Neural cell (in vitro differentiated cells): Measurements from ENCODE around the gene DNMT3B. TPM values are rescaled to one million over a fixed set of nuclear protein-coding genes. Genes with fewer than 3 reads are reported as not detected.

ENCODE experiments used
- H2AFZ ChIP-seq: fragments of 200-600, 300-800 bp; sonication (generic), shearing (Covaris generic); 2 replicates; pipeline ENCODE4 v1.6.0; 2014; ENCODE audit warnings: low read depth, mild to moderate bottlenecking, antibody characterized with exemption, low read length, moderate library complexity
- H3F3A ChIP-seq: fragments of 200-600 bp; shearing (Covaris generic); 2 replicates; pipeline ENCODE4 v1.6.1; 2016; ENCODE audit warnings: mild to moderate bottlenecking, moderate library complexity, mixed read lengths, antibody characterized with exemption, low read length; ENCODE audit not compliant: insufficient read depth, poor library complexity, severe bottlenecking
- H3K27ac ChIP-seq: fragments of 200-600, 300-800 bp; sonication (generic), shearing (Covaris generic); 2 replicates; pipeline ENCODE4 v1.5.1; 2014; ENCODE audit warnings: mild to moderate bottlenecking, low read length, moderate library complexity
- H3K27me3 ChIP-seq: fragments of 300-800, 200-600 bp; sonication (generic), shearing (Covaris generic); 2 replicates; pipeline ENCODE4 v1.6.0; 2014; ENCODE audit warnings: mild to moderate bottlenecking, low read depth, low read length, moderate library complexity; ENCODE audit not compliant: insufficient read depth
- H3K36me3 ChIP-seq: fragments of 300-800, 200-600 bp; sonication (generic), shearing (Covaris generic); 2 replicates; pipeline ENCODE4 v1.5.1; 2014; ENCODE audit warnings: mild to moderate bottlenecking, antibody characterized with exemption, low read length, moderate library complexity; ENCODE audit not compliant: insufficient read depth
- H3K4me2 ChIP-seq: fragments of 300-800, 200-600 bp; sonication (generic), shearing (Covaris generic); 2 replicates; pipeline ENCODE4 v1.6.0; 2014; ENCODE audit warnings: mild to moderate bottlenecking, low read length
- H3K4me3 ChIP-seq: fragments of 300-800, 200-600 bp; sonication (generic), shearing (Covaris generic); 2 replicates; pipeline ENCODE4 v1.5.1; 2014; ENCODE audit warnings: mild to moderate bottlenecking, low read length, moderate library complexity
- H3K79me2 ChIP-seq: fragments of 200-600 bp; shearing (Covaris generic); replicated peaks from 2 replicates; pipeline ENCODE4 v1.6.0; 2014; ENCODE audit warnings: mild to moderate bottlenecking, low read length, moderate library complexity; ENCODE audit not compliant: insufficient read depth
- H3K9ac ChIP-seq: fragments of 300-800, 200-600 bp; sonication (generic), shearing (Covaris generic); 2 replicates; pipeline ENCODE4 v1.6.1; 2016; ENCODE audit warnings: mild to moderate bottlenecking, low read length, mixed read lengths
- H3K9me2 ChIP-seq: fragments of 200-600 bp; shearing (Covaris generic); 2 replicates; pipeline ENCODE4 v1.6.1; 2016; ENCODE audit warnings: mild to moderate bottlenecking, low read length, mixed read lengths; ENCODE audit not compliant: insufficient read depth
- H3K9me3 ChIP-seq: fragments of 200-600, 300-800 bp; sonication (generic), shearing (Covaris generic); 2 replicates; pipeline ENCODE4 v1.6.1; 2016; ENCODE audit warnings: mild to moderate bottlenecking, mixed run types, low read length, moderate library complexity, mixed read lengths
- H4K20me1 ChIP-seq: fragments of 200-600 bp; shearing (Covaris generic); 2 replicates; pipeline ENCODE4 v1.6.1; 2016; ENCODE audit warnings: mild to moderate bottlenecking, mixed run types; ENCODE audit not compliant: insufficient read depth
- EP300 ChIP-seq: fragments of 450-650 bp; conservative IDR thresholded peaks from 2 replicates; pipeline ENCODE4 v1.6.1; 2014; ENCODE audit warnings: antibody characterized with exemption, mild to moderate bottlenecking, moderate library complexity; ENCODE audit not compliant: poor library complexity, severe bottlenecking
- EZH2 ChIP-seq: fragments of 200-600, 300-800 bp; shearing (Covaris generic), sonication (generic); IDR thresholded peaks from 2 replicates; pipeline ENCODE4 v1.6.1; 2014; ENCODE audit warnings: antibody characterized with exemption, low read length, borderline replicate concordance, mild to moderate bottlenecking; ENCODE audit not compliant: insufficient read depth, poor library complexity, severe bottlenecking
- MXI1 ChIP-seq: fragments of 450-650 bp; conservative IDR thresholded peaks from 2 replicates; pipeline ENCODE4 v1.6.1; 2014; ENCODE audit warnings: antibody characterized with exemption, mild to moderate bottlenecking; ENCODE audit not compliant: poor library complexity, severe bottlenecking
- POLR2AphosphoS5 ChIP-seq: IDR thresholded peaks from 2 replicates; pipeline ENCODE4 v1.6.1; 2012
- RAD21 ChIP-seq: fragments of 450-650 bp; conservative IDR thresholded peaks from 2 replicates; pipeline ENCODE4 v1.6.1; 2014; ENCODE audit warnings: antibody characterized with exemption, mild to moderate bottlenecking, moderate library complexity
- REST ChIP-seq: IDR thresholded peaks from 2 replicates; pipeline ENCODE4 v1.6.1; 2012; ENCODE audit warnings: borderline replicate concordance
- SMC3 ChIP-seq: fragments of 450-650 bp; conservative IDR thresholded peaks from 2 replicates; pipeline ENCODE4 v1.6.1; 2014; ENCODE audit warnings: antibody characterized with exemption, mild to moderate bottlenecking, moderate library complexity; ENCODE audit not compliant: poor library complexity
- TAF1 ChIP-seq: IDR thresholded peaks from 2 replicates; pipeline ENCODE4 v1.6.1; 2012; ENCODE audit warnings: low read depth
- polyA plus RNA-seq: library from polyadenylated mRNA; depleted of rRNA; stranded (reverse); fragments of >200 nt; gene quantifications from 2 replicates; pipeline ENCODE4 v1.2.3, GENCODE V29; 2014
- TF ChIP-seq, protein P1 (sequence below): fragments of 450-650 bp; IDR thresholded peaks from 2 replicates; pipeline ENCODE4 v1.5.1; 2014; ENCODE audit warnings: antibody characterized with exemption, mild to moderate bottlenecking, moderate library complexity; ENCODE audit not compliant: poor library complexity, severe bottlenecking

DNMT3B gene
- polyA plus RNA-seq, 1 donor from 2014 or later, result 8.7 TPM

DNA sequence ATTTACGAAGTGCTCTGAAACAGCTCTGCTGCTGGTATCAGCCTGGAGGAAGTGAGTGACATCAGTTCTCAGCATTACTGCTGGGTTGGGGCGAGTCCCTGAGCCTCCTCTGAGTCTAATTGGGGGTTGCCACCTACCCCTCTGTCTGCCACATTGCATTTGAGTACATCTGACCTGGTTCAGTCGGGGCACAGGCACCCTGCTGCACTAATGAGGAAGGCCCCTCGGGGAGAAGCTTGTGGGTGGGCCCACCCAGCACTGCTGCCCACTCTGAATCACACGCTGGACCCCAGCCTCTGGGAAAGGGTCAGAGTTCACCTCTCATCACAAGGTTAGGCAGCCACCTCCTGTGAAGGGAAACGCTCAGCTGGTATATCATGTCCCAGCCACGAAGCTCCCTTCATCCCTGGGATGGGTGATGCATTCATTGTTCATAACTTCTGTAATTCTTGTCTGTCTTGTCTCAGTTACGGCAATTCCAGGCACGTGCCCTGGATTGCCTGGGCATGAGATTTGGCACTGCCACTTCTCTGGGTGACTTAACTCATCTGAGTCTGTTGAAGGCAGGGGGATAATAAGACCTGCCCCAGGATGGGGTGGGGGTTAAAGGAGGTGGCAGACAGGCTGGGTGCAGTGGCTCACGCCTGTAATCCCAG, 13.3 kb downstream of the DNMT3B start:
- no peak overlapping the region for H3K9ac ChIP-seq
- no peaks in the 10 kb centered on the region for H3K9me3 ChIP-seq
- no peak overlapping the region for H3K4me2 ChIP-seq
- no peaks in the 10 kb centered on the region for H3K27me3 ChIP-seq
- H3K4me3 ChIP-seq, result no peak overlapping the region
- H3K79me2 ChIP-seq, result no peaks in the 10 kb centered on the region
- TF ChIP-seq, protein P1, sequence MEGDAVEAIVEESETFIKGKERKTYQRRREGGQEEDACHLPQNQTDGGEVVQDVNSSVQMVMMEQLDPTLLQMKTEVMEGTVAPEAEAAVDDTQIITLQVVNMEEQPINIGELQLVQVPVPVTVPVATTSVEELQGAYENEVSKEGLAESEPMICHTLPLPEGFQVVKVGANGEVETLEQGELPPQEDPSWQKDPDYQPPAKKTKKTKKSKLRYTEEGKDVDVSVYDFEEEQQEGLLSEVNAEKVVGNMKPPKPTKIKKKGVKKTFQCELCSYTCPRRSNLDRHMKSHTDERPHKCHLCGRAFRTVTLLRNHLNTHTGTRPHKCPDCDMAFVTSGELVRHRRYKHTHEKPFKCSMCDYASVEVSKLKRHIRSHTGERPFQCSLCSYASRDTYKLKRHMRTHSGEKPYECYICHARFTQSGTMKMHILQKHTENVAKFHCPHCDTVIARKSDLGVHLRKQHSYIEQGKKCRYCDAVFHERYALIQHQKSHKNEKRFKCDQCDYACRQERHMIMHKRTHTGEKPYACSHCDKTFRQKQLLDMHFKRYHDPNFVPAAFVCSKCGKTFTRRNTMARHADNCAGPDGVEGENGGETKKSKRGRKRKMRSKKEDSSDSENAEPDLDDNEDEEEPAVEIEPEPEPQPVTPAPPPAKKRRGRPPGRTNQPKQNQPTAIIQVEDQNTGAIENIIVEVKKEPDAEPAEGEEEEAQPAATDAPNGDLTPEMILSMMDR, result no peak
- TF ChIP-seq EZH2, result no peak
- TF ChIP-seq SMC3, result no peak
- no peak for TF ChIP-seq EP300
- H2AFZ ChIP-seq, result no peak overlapping the region
- H4K20me1 ChIP-seq, result no peaks in the 10 kb centered on the region
- no peaks in the 10 kb centered on the region for H3F3A ChIP-seq
- H3K27ac ChIP-seq, result no peak overlapping the region
- no peaks in the 10 kb centered on the region for H3K9me2 ChIP-seq
- no peaks in the 10 kb centered on the region for H3K36me3 ChIP-seq

- Histone ChIP-seq H3K9me2 (no peaks in the 10 kb centered on the region), H3K4me2 (no peak overlapping the region), H3K9ac (no peak overlapping the region), H3K36me3 (no peaks in the 10 kb centered on the region), H3K9me3 (no peaks in the 10 kb centered on the region), H4K20me1 (no peaks in the 10 kb centered on the region), H2AFZ (no peak overlapping the region), H3K79me2 (no peaks in the 10 kb centered on the region), H3K27ac (no peak overlapping the region), H3K4me3 (no peak overlapping the region), H3F3A (no peaks in the 10 kb centered on the region), H3K27me3 (no peaks in the 10 kb centered on the region)
- no peak for TF ChIP-seq TAF1
Measured at GRCh38 chr20:32777177-32777956, 15.2 kb downstream of the DNMT3B start.

DNA sequence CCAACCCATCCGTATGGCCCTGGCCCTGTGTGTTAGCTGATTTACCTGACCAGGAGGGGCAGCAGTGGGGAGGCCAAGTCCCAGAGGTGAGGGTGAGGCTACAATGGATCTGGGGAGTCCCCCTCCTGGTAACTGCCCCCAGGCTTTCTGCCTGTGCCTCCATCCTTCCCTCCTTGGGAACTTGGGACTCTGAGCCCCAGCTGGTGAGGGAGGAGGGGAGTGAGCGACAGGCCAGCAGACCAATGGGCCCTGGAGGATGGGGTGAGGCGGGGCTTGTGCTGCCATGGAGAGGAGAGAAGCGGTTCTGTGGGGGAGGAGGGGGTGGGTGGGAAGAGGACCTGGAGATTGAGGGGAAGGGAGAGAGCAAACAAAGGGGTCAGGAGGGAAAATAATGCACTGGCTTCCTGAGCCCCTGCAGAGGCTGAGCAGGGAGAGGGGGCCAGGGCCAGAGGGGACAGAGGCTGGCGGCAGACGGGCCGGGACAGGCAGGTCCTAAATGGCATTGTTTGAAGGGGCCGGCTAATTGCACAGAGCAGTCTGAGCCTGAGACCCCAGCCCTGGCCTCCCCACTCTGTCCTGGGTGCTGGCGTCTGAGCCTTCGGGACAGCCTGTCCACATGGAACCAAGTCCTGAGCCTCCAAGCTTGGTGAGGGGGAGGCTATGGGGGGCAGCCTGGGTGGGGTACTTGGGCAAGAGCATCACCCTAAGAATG, 17.5 kb downstream of the DNMT3B start:
- Histone ChIP-seq H3K36me3 (no peaks in the 10 kb centered on the region), H3K79me2 (peaks cover 2% of the 10 kb centered on the region), H4K20me1 (no peaks in the 10 kb centered on the region), H3F3A (no peaks in the 10 kb centered on the region), H3K27me3 (no peaks in the 10 kb centered on the region), H3K4me3 (peak overlapping the region; percentile 28), H3K9ac (no peak overlapping the region), H3K27ac (no peak overlapping the region), H3K9me2 (no peaks in the 10 kb centered on the region), H3K9me3 (no peaks in the 10 kb centered on the region), H2AFZ (no peak overlapping the region), H3K4me2 (no peak overlapping the region)
- no peak for TF ChIP-seq SMC3
- TF ChIP-seq REST, result no peak
- no peak for TF ChIP-seq RAD21
- TF ChIP-seq, protein P1, result no peak
- no peak for TF ChIP-seq MXI1
- no peak for TF ChIP-seq EZH2
- TF ChIP-seq POLR2AphosphoS5, result no peak
- TF ChIP-seq TAF1, result no peak
- TF ChIP-seq EP300, result no peak
